Spleen (tissue), 7 donors: Measurements from ENCODE around the gene WSCD1.

ENCODE experiments used
- CTCF ChIP-seq, 11 experiments: fragments of 200-600 bp in 7 of 11; fragments of 450-650 bp in 4 of 11; sonication (generic) in 4 of 11; IDR thresholded peaks in 8 of 11; conservative IDR thresholded peaks in 3 of 11; 1 replicate in 7 of 11; 2 replicates in 4 of 11; pipeline versions ENCODE4 v1.4.0 to v1.8.0; 2016 to 2021; ENCODE audit warnings: antibody characterized with exemption in 11 of 11, inconsistent platforms in 4 of 11, mild to moderate bottlenecking in 1 of 11
- POLR2A ChIP-seq, 3 donors: fragments of 450-650 bp; IDR thresholded peaks; one replicate each; pipeline ENCODE4 v1.5.1; 2017; ENCODE audit warnings: antibody characterized with exemption in 3 of 3, mild to moderate bottlenecking in 1 of 3
- POLR2AphosphoS5 ChIP-seq, 3 donors: sonication (generic); formaldehyde crosslinking; IDR thresholded peaks; one replicate each; pipeline ENCODE4 v1.5.1; 2017; ENCODE audit warnings: antibody characterized with exemption in 3 of 3
- donor health status: DM: no; HTN: no; CAD: no; lungs with moderate emphysema.
- donor health status: DM: no; HTN: no; CAD: no.
- donor health status: DM: no; HTN: no; CAD: no.

- TF ChIP-seq CTCF (IDR thresholded peaks at IDR 0.05 in 8 of 11, conservative IDR thresholded peaks at IDR 0.05 in 3 of 11) (no peak), POLR2A (IDR thresholded peaks at IDR 0.05) (no peak), POLR2AphosphoS5 (IDR thresholded peaks at IDR 0.05) (no peak)
These were observed 15.8 kb upstream of the WSCD1 start for GRCh38 chr17:6054372-6054771.
